ENCODE results near the gene NDUFA3. TPM values are rescaled to one million over a fixed set of nuclear protein-coding genes. Genes with fewer than 3 reads are reported as not detected.
A peak's percentile ranks its signal among the peaks of the same experiment; 100 is the strongest.

Gene NDUFA3
- total and polyA plus RNA-seq, 10 of the 15 experiments (the other 5 are each of a cell fraction or from before 2014, with no cell fraction given) = 40.0 to 335 (median 153) TPM

GRCh38 chr19:54102421-54103169, at the start of gene NDUFA3 (continued):
- TF ChIP-seq ASH2L (IDR thresholded peaks at IDR 0.05; ENCODE audit: borderline replicate concordance, low read depth) (no peak), STAT1 (conservative IDR thresholded peaks at IDR 0.05) (0 out of 2 replicates have a peak, but pooled peaks have one; percentile 53), CHD2 (IDR thresholded peaks at IDR 0.05; ENCODE audit: borderline replicate concordance, low read depth, low read length) (peak; percentile 88), NRF1 (conservative IDR thresholded peaks at IDR 0.05; ENCODE audit: low read depth, low read length) (peak; percentile 99), SMC3 (IDR thresholded peaks at IDR 0.05; ENCODE audit: borderline replicate concordance, low read length) (no peak), SMAD5 (IDR thresholded peaks at IDR 0.05; ENCODE audit: low read depth) (peak; percentile 82), ZBTB4 (CRISPR knock-in tag; IDR thresholded peaks at IDR 0.05) (no peak), NR2F1 (conservative IDR thresholded peaks at IDR 0.05) (peak; percentile 97), E2F4 (IDR thresholded peaks at IDR 0.05; ENCODE audit: low read depth, low read length) (no peak), POU2F2 (IDR thresholded peaks at IDR 0.05; ENCODE audit: borderline replicate concordance, low read depth, low read length) (peak; percentile 40; the same call in 1 of the 3 replicates), YY1 (IDR thresholded peaks at IDR 0.05; ENCODE audit: low read depth, low read length) (peak; percentile 97), HDGF (IDR thresholded peaks at IDR 0.05) (peak; percentile 70; the same call in 1 of the 2 replicates), TCF12 (IDR thresholded peaks at IDR 0.05; ENCODE audit: low read depth, low read length) (0 out of 2 replicates have a peak, but pooled peaks have one; percentile 11), JUND (IDR thresholded peaks at IDR 0.05; ENCODE audit: low read depth, low read length) (no peak), GATAD2B (conservative IDR thresholded peaks at IDR 0.05; ENCODE audit: low read depth) (peak; percentile 37; the same call in 1 of the 2 replicates), MEF2B (IDR thresholded peaks at IDR 0.05; ENCODE audit: partially characterized antibody, poor library complexity, severe bottlenecking) (no peak), RB1 (IDR thresholded peaks at IDR 0.05; ENCODE audit: borderline replicate concordance) (peak; percentile 33; the same call in 1 of the 2 replicates), NKRF (conservative IDR thresholded peaks at IDR 0.05) (peak; percentile 53; the same call in 1 of the 2 replicates), BMI1 (IDR thresholded peaks at IDR 0.05; ENCODE audit: borderline replicate concordance) (no peak), RELB (IDR thresholded peaks at IDR 0.05; ENCODE audit: low read depth) (peak; percentile 90), ETV6 (conservative IDR thresholded peaks at IDR 0.05 in 1 of 2, IDR thresholded peaks at IDR 0.05 in 1 of 2; ENCODE audit: borderline replicate concordance in 1 of 2, low read depth in 1 of 2) (no peak)
